H1 (cell line): ENCODE data around the gene SPEF2. TPM values are rescaled to one million over a fixed set of nuclear protein-coding genes. Genes with fewer than 3 reads are reported as not detected.

Source experiments
- CTCF ChIA-PET: fragments of 300-600 bp; sonication (Branson Sonifier 250); formaldehyde crosslinking; loops from one replicate; lab custom pipeline; 2021; ENCODE audit not compliant: partially characterized antibody; lab: Charles Lee
- POLR2A ChIA-PET: fragments of 300-600 bp; sonication (Branson Sonifier 250); formaldehyde crosslinking; loops from one replicate; lab custom pipeline; 2021; ENCODE audit warnings: inconsistent platforms; ENCODE audit not compliant: partially characterized antibody; lab: Charles Lee
- DNase-seq, 2 experiments: peaks; one replicate each; pipeline versions ENCODE4 v3.0.0 to v3.0.0-alpha.2; 2010 to 2022; ENCODE audit warnings: low spot score in 2 of 2, low read depth in 1 of 2, mixed read lengths in 1 of 2
- FAIRE-seq: peaks from 2 replicates; lab custom pipeline; 2011; peaks lifted over from hg19 to GRCh38; lab: Jason Lieb, UNC
- H2AFZ ChIP-seq: 2 replicates; pipeline ENCODE4 v1.8.1; 2012; ENCODE audit warnings: low read length, inconsistent platforms
- H2AK5ac ChIP-seq: 2 replicates; pipeline ENCODE4 v1.6.1; 2013; ENCODE audit warnings: low read depth, low read length
- H2BK120ac ChIP-seq: replicated peaks from 2 replicates; pipeline ENCODE3; 2013; ENCODE audit warnings: low read depth, low read length, inconsistent platforms
- H2BK12ac ChIP-seq: 2 replicates; pipeline ENCODE4 v1.6.1; 2013; ENCODE audit warnings: low read depth, low read length
- H2BK15ac ChIP-seq: 2 replicates; pipeline ENCODE4 v1.6.1; 2013; ENCODE audit warnings: low read length
- H2BK20ac ChIP-seq: 2 replicates; pipeline ENCODE4 v1.6.1; 2013; ENCODE audit warnings: low read length
- H2BK5ac ChIP-seq: 2 replicates; pipeline ENCODE4 v1.6.1; 2013; ENCODE audit warnings: low read depth, low read length
- H3K14ac ChIP-seq: 2 replicates; pipeline ENCODE4 v1.6.1; 2013; ENCODE audit warnings: inconsistent platforms; ENCODE audit not compliant: insufficient read length
- H3K18ac ChIP-seq: 2 replicates; pipeline ENCODE4 v1.6.1; 2013; ENCODE audit warnings: low read length; ENCODE audit errors: extremely low read depth
- H3K23ac ChIP-seq: 2 replicates; pipeline ENCODE4 v1.6.1; 2013; ENCODE audit warnings: inconsistent platforms; ENCODE audit not compliant: insufficient read length
- H3K23me2 ChIP-seq: 2 replicates; pipeline ENCODE4 v1.6.1; 2013; ENCODE audit warnings: low read depth, low read length
- H3K27ac ChIP-seq: 2 replicates; pipeline ENCODE4 v1.6.1; 2011; ENCODE audit warnings: low read depth, low read length, inconsistent platforms
- H3K27me3 ChIP-seq, 4 experiments: replicated peaks in 1 of 4; 1 replicate in 1 of 4; 2 replicates in 3 of 4; pipeline versions ENCODE4 v1.6.1 to v1.8.1; 2011 to 2013; ENCODE audit warnings: low read length in 3 of 4, mild to moderate bottlenecking in 3 of 4, inconsistent platforms in 2 of 4, mixed read lengths in 2 of 4, moderate library complexity in 1 of 4; ENCODE audit not compliant: control insufficient read depth in 3 of 4, insufficient read depth in 3 of 4; ENCODE audit errors: extremely low read depth in 1 of 4
- H3K36me3 ChIP-seq, 4 experiments: 2 replicates each; pipeline versions ENCODE4 v1.6.1 to v1.8.1; 2011 to 2013; ENCODE audit warnings: mild to moderate bottlenecking in 4 of 4, low read length in 3 of 4, moderate library complexity in 2 of 4, control low read depth in 1 of 4, inconsistent platforms in 1 of 4; ENCODE audit not compliant: insufficient read depth in 4 of 4, control insufficient read depth in 2 of 4
- H3K4ac ChIP-seq: replicated peaks from 2 replicates; pipeline ENCODE3; 2013; ENCODE audit warnings: low read length, low read depth, mixed read lengths, inconsistent platforms; ENCODE audit not compliant: insufficient read length
- H3K4me1 ChIP-seq, 4 experiments: replicated peaks in 1 of 4; 1 replicate in 1 of 4; 2 replicates in 3 of 4; pipeline versions ENCODE4 v1.6.1 to v1.8.1; 2011 to 2013; ENCODE audit warnings: low read length in 3 of 4, inconsistent platforms in 2 of 4, mixed read lengths in 1 of 4; ENCODE audit not compliant: insufficient read depth in 4 of 4, control insufficient read depth in 3 of 4
- H3K4me2 ChIP-seq, 2 experiments: 2 replicates each; pipeline versions ENCODE4 v1.6.1 to v1.8.1; 2011 to 2013; ENCODE audit warnings: low read depth in 2 of 2, low read length in 2 of 2, control low read depth in 1 of 2, inconsistent platforms in 1 of 2, mild to moderate bottlenecking in 1 of 2; ENCODE audit not compliant: insufficient read depth in 1 of 2
- H3K4me3 ChIP-seq, 4 experiments: fragments of 200-600, 300-600 bp in 1 of 4; sonication (generic), shearing (Covaris generic), sonication (Bioruptor Twin) in 1 of 4; 2 replicates each; pipeline versions ENCODE4 v1.5.1 to v1.8.1; 2011 to 2016; ENCODE audit warnings: low read length in 4 of 4, low read depth in 3 of 4, control low read depth in 2 of 4, inconsistent platforms in 2 of 4, mild to moderate bottlenecking in 2 of 4, mixed read lengths in 1 of 4, moderate library complexity in 1 of 4; ENCODE audit not compliant: insufficient read depth in 2 of 4; ENCODE audit errors: extremely low read depth in 1 of 4
- H3K56ac ChIP-seq: replicated peaks from 2 replicates; pipeline ENCODE3; 2013; ENCODE audit warnings: low read depth, mild to moderate bottlenecking, mixed read lengths, low read length, inconsistent platforms; ENCODE audit not compliant: insufficient read length
- H3K79me1 ChIP-seq: 2 replicates; pipeline ENCODE4 v1.6.1; 2013; ENCODE audit warnings: low read depth, low read length, control low read depth
- H3K79me2 ChIP-seq, 2 experiments: 2 replicates each; pipeline versions ENCODE4 v1.6.1 to v1.8.1; 2012 to 2013; ENCODE audit warnings: low read length in 2 of 2, mild to moderate bottlenecking in 2 of 2, inconsistent platforms in 1 of 2; ENCODE audit not compliant: insufficient read depth in 2 of 2, control insufficient read depth in 1 of 2
- H3K9ac ChIP-seq, 4 experiments: replicated peaks in 1 of 4; 1 replicate in 1 of 4; 2 replicates in 3 of 4; pipeline versions ENCODE4 v1.6.1 to v1.8.1; 2011 to 2013; ENCODE audit warnings: low read depth in 3 of 4, low read length in 3 of 4, control low read depth in 2 of 4, mild to moderate bottlenecking in 2 of 4, moderate library complexity in 2 of 4, inconsistent platforms in 1 of 4; ENCODE audit errors: extremely low read depth in 1 of 4
- H3K9me3 ChIP-seq, 2 experiments: 2 replicates each; pipeline versions ENCODE4 v1.6.1 to v1.8.1; 2012 to 2013; ENCODE audit warnings: mild to moderate bottlenecking in 2 of 2, moderate library complexity in 2 of 2, control low read depth in 1 of 2, inconsistent platforms in 1 of 2, low read depth in 1 of 2, low read length in 1 of 2, mixed read lengths in 1 of 2; ENCODE audit not compliant: insufficient read depth in 2 of 2
- H4K20me1 ChIP-seq, 2 experiments: replicated peaks in 1 of 2; 2 replicates each; pipeline versions ENCODE3 to v1.8.1; 2011 to 2013; ENCODE audit warnings: inconsistent platforms in 2 of 2, low read length in 2 of 2, mild to moderate bottlenecking in 1 of 2; ENCODE audit not compliant: insufficient read depth in 2 of 2, control insufficient read depth in 1 of 2
- H4K5ac ChIP-seq: 2 replicates; pipeline ENCODE4 v1.6.1; 2013; ENCODE audit warnings: low read length, low read depth, mixed read lengths, inconsistent platforms; ENCODE audit not compliant: insufficient read length
- H4K8ac ChIP-seq: 2 replicates; pipeline ENCODE4 v1.8.0; 2013; ENCODE audit warnings: mild to moderate bottlenecking, moderate library complexity, low read length, inconsistent platforms; ENCODE audit not compliant: insufficient read depth; ENCODE audit errors: extremely low read depth
- H4K91ac ChIP-seq: replicated peaks from 2 replicates; pipeline ENCODE3; 2013; ENCODE audit warnings: low read length, mixed read lengths, inconsistent platforms; ENCODE audit not compliant: insufficient read length
- BACH1 ChIP-seq: IDR thresholded peaks from 2 replicates; pipeline ENCODE4 v1.6.1; 2012; ENCODE audit warnings: low read length, improper control_type of control experiment
- BCL11A ChIP-seq, 2 experiments: IDR thresholded peaks; one replicate each; pipeline ENCODE4 v1.6.1; 2011; ENCODE audit warnings: low read depth in 2 of 2, low read length in 2 of 2, mild to moderate bottlenecking in 2 of 2
- CBX5 ChIP-seq: fragments of 300-800, 300-1000 bp; sonication (generic); IDR thresholded peaks from 2 replicates; pipeline ENCODE4 v1.7.1; 2016; ENCODE audit warnings: antibody characterized with exemption, low read length, low read depth
- GABPA ChIP-seq: IDR thresholded peaks from 2 replicates; pipeline ENCODE4 v1.6.1; 2011; ENCODE audit warnings: mild to moderate bottlenecking, low read length, moderate library complexity, borderline replicate concordance; ENCODE audit not compliant: insufficient read depth
- HDAC6 ChIP-seq: IDR thresholded peaks from one replicate; pipeline ENCODE4 v1.7.1; 2012; ENCODE audit warnings: low read depth, mild to moderate bottlenecking, inconsistent platforms, low read length, moderate library complexity
- KDM4A ChIP-seq: IDR thresholded peaks from one replicate; pipeline ENCODE4 v1.7.1; 2012; ENCODE audit warnings: low read depth, mild to moderate bottlenecking, moderate library complexity, low read length, inconsistent platforms; ENCODE audit not compliant: severe bottlenecking
- MAFK ChIP-seq: IDR thresholded peaks from 2 replicates; pipeline ENCODE4 v1.6.1; 2012; ENCODE audit warnings: low read depth, mild to moderate bottlenecking, improper control_type of control experiment, low read length
- RBBP5 ChIP-seq: IDR thresholded peaks from 2 replicates; pipeline ENCODE4 v1.7.1; 2012; ENCODE audit warnings: low read depth, mild to moderate bottlenecking, inconsistent platforms, low read length, moderate library complexity, borderline replicate concordance
- RFX5 ChIP-seq: IDR thresholded peaks from 2 replicates; pipeline ENCODE4 v1.6.1; 2011; ENCODE audit warnings: low read depth, low read length, improper control_type of control experiment, borderline replicate concordance
- SP1 ChIP-seq: IDR thresholded peaks from 2 replicates; pipeline ENCODE4 v1.6.1; 2011; ENCODE audit warnings: low read depth, low read length
- SP4 ChIP-seq: IDR thresholded peaks from 2 replicates; pipeline ENCODE4 v1.6.1; 2012; ENCODE audit warnings: low read length, inconsistent platforms
- TBP ChIP-seq: IDR thresholded peaks from 2 replicates; pipeline ENCODE4 v1.6.1; 2011; ENCODE audit warnings: low read depth, low read length, improper control_type of control experiment
- ZNF274 ChIP-seq: IDR thresholded peaks from 2 replicates; pipeline ENCODE4 v1.7.0; 2012; ENCODE audit warnings: low read length, borderline replicate concordance; ENCODE audit errors: extremely low read depth
- WGBS, 2 experiments: shearing (Covaris generic) in 1 of 2; methylation state at CpG; one replicate each; pipeline versions ENCODE4 v1.1.6 to v1.1.7; 2013 to 2015; ENCODE audit warnings: low lambda C conversion rate in 2 of 2, mixed read lengths in 2 of 2, inconsistent platforms in 1 of 2, low coverage in 1 of 2, missing lambda C conversion rate in 1 of 2; ENCODE audit not compliant: insufficient replicate concordance in 2 of 2, insufficient coverage in 1 of 2, insufficient read length in 1 of 2; ENCODE audit errors: extremely low coverage in 1 of 2, missing lambda C conversion rate in 1 of 2; 5-methylcytosine and 5-hydroxymethylcytosine counted together
- polyA plus RNA-seq, 7 experiments: library from polyadenylated mRNA; depleted of rRNA in 3 of 7; stranded (reverse) in 5 of 7; unstranded in 2 of 7; fragments of >200 nt in 5 of 7; fragments of 200-250 nt in 2 of 7; gene quantifications; 1 replicate in 5 of 7; 2 replicates in 1 of 7; 4 replicates in 1 of 7; pipeline versions ENCODE4 v1.2.1 to v1.2.3, GENCODE V29; 2011 to 2013; ENCODE audit warnings: missing spikeins in 2 of 7, mixed read lengths in 2 of 7
- total RNA-seq: library from RNA; stranded (reverse); fragmentation: NEBNext Ultra II Directional; extraction: Animal tissue kit (Norgen Biotek cat#: 25700); gene quantifications from 2 replicates; pipeline ENCODE4 v1.2.1, GENCODE V29; 2021
- TF ChIP-seq, protein P1 (sequence below): IDR thresholded peaks from 2 replicates; pipeline ENCODE4 v1.6.1; 2011; ENCODE audit warnings: low read length, improper control_type of control experiment

Gene SPEF2
- total and polyA plus RNA-seq, 2 of the 8 experiments (the other 6 are each of a cell fraction or from before 2014, with no cell fraction given): 0.14 to 0.73 TPM

DNA sequence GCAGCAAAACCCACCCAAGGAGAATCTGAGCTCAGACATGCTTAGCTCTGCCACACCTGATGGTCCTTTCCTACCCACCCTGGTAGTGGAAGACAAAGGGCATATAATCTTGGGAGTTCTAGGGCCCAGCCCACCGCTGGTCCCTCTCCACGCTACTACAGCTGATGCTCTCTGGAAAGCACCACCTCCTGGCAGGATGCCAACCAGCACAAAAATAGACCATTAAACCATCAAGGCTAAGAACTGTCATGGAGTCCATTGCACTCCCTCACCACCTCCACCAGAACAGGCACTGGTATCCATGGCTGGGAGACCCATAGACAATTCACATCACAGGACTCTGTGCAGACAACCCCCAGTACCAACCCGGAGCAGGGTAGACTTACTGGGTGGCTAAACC is 128.0 kb downstream of the SPEF2 start:
- Histone ChIP-seq H2BK120ac (no peak overlapping the region), H4K5ac (no peak overlapping the region), H3K27me3 (peaks cover 2 to 42% (median 14%) of the 10 kb centered on the region in 4 experiments; a peak in 6 of 7 replicates), H3K56ac (no peak overlapping the region), H3K4me1 (no peaks in the 10 kb centered on the region), H4K8ac (no peak overlapping the region), H3K4me2 (no peak overlapping the region), H4K91ac (no peak overlapping the region), H2BK12ac (no peak overlapping the region), H3K9me3 (no peaks in the 10 kb centered on the region), H4K20me1 (no peaks in the 10 kb centered on the region), H3K18ac (no peak overlapping the region), H3K4me3 (no peak overlapping the region), H3K14ac (no peak overlapping the region), H3K79me1 (no peaks in the 10 kb centered on the region), H3K9ac (no peak overlapping the region), H2BK20ac (no peak overlapping the region), H3K36me3 (no peaks in the 10 kb centered on the region), H3K27ac (no peak overlapping the region), H2AFZ (no peak overlapping the region), H2BK5ac (no peak overlapping the region), H2AK5ac (no peak overlapping the region), H3K23ac (no peak overlapping the region), H3K79me2 (no peaks in the 10 kb centered on the region), H3K23me2 (no peaks in the 10 kb centered on the region), H2BK15ac (no peak overlapping the region), H3K4ac (no peak overlapping the region)
- DNase-seq (no peak), FAIRE-seq (no peak)
- ChIA-PET POLR2A (no interaction called here), CTCF (interaction anchor here (1.0 to 1.9 kb wide), 5 partner anchors 9 to 180 kb away, joined by 3 to 8 read pairs (median 4); no protein-coding TSS in a partner anchor)
- WGBS, 2 experiments: 94% methylated on average over 3 of the region's 3 CpGs; no CpG with 5 or more reads in 1 of the 2 experiments
- TF ChIP-seq CBX5: no peak
- TF ChIP-seq, protein P1, sequence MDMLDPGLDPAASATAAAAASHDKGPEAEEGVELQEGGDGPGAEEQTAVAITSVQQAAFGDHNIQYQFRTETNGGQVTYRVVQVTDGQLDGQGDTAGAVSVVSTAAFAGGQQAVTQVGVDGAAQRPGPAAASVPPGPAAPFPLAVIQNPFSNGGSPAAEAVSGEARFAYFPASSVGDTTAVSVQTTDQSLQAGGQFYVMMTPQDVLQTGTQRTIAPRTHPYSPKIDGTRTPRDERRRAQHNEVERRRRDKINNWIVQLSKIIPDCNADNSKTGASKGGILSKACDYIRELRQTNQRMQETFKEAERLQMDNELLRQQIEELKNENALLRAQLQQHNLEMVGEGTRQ: no peak
- no peak for TF ChIP-seq GABPA
- no peak for TF ChIP-seq MAFK
- TF ChIP-seq HDAC6: no peak
- no peak for TF ChIP-seq TBP
- no peak for TF ChIP-seq BACH1
- TF ChIP-seq RBBP5: no peak
- TF ChIP-seq RFX5: no peak
- no peak for TF ChIP-seq BCL11A (IDR thresholded peaks at IDR 0.05; ENCODE audit: low read depth in 2 of 2, low read length in 2 of 2)
- no peak for TF ChIP-seq SP4
- TF ChIP-seq KDM4A: no peak
- no peak for TF ChIP-seq SP1
- no peak for TF ChIP-seq ZNF274
